Measurements from ENCODE around the gene ZNF385D. TPM values are rescaled to one million over a fixed set of nuclear protein-coding genes. Genes with fewer than 3 reads are reported as not detected.

The ZNF385D gene
- total RNA-seq, 4 donors from 2014 or later: 0.26 to 53.6 (median 19.2) TPM

GRCh38 chr3:21585216-21585740 lies 165.7 kb downstream of the ZNF385D start:
- H3K27ac ChIP-seq: no peak overlapping the region
- no peaks in the 10 kb centered on the region for H3K36me3 ChIP-seq
- H3K4me1 ChIP-seq: no peaks in the 10 kb centered on the region
- TF ChIP-seq POLR2A (IDR thresholded peaks at IDR 0.05) (no peak), CTCF (IDR thresholded peaks at IDR 0.05) (no peak)
- no peak for DNase-seq
- intact Hi-C loops (cut with DNase I; ENCODE audit: low total_unique reads): no loop called here
- no peaks in the 10 kb centered on the region for H3K9me3 ChIP-seq
- H3K4me3 ChIP-seq: no peak overlapping the region
- H3K27me3 ChIP-seq: no peaks in the 10 kb centered on the region

GRCh38 chr3:21573291-21573690 lies 177.7 kb downstream of the ZNF385D start:
- no peak overlapping the region for H3K27ac ChIP-seq
- no peaks in the 10 kb centered on the region for H3K9me3 ChIP-seq
- no peaks in the 10 kb centered on the region for H3K27me3 ChIP-seq
- H3K4me3 ChIP-seq: no peak overlapping the region
- TF ChIP-seq CTCF (IDR thresholded peaks at IDR 0.05) (no peak), POLR2A (IDR thresholded peaks at IDR 0.05) (no peak)
- no peak for DNase-seq
- no peaks in the 10 kb centered on the region for H3K36me3 ChIP-seq
- no peaks in the 10 kb centered on the region for H3K4me1 ChIP-seq
- intact Hi-C loops (cut with DNase I; ENCODE audit: low total_unique reads): no loop called here

- Histone ChIP-seq H3K27me3 (no peaks in the 10 kb centered on the region), H3K27ac (no peak overlapping the region), H3K4me1 (no peaks in the 10 kb centered on the region), H3K9me3 (no peaks in the 10 kb centered on the region), H3K36me3 (no peaks in the 10 kb centered on the region), H3K4me3 (no peak overlapping the region)
- no peak for DNase-seq
- no peak for TF ChIP-seq POLR2A (IDR thresholded peaks at IDR 0.05)
- no peak for TF ChIP-seq CTCF (IDR thresholded peaks at IDR 0.05)
- intact Hi-C loops (cut with DNase I; ENCODE audit: low total_unique reads): no loop called here
Measured at GRCh38 chr3:21564531-21564930, 186.5 kb downstream of the ZNF385D start.

- Histone ChIP-seq H3K27ac (no peak overlapping the region), H3K9me3 (no peaks in the 10 kb centered on the region), H3K36me3 (no peaks in the 10 kb centered on the region), H3K27me3 (no peaks in the 10 kb centered on the region), H3K4me1 (no peaks in the 10 kb centered on the region), H3K4me3 (no peak overlapping the region)
- intact Hi-C loops (cut with DNase I; ENCODE audit: low total_unique reads): no loop called here
- DNase-seq: no peak
- TF ChIP-seq POLR2A (IDR thresholded peaks at IDR 0.05) (no peak), CTCF (IDR thresholded peaks at IDR 0.05) (no peak)
Measured at GRCh38 chr3:21562243-21562642, 188.8 kb downstream of the ZNF385D start.

GRCh38 chr3:21561472-21561871 lies 189.5 kb downstream of the ZNF385D start:
- no peak overlapping the region for H3K27ac ChIP-seq
- no peaks in the 10 kb centered on the region for H3K9me3 ChIP-seq
- no peak overlapping the region for H3K4me3 ChIP-seq
- no peak for DNase-seq
- TF ChIP-seq POLR2A (IDR thresholded peaks at IDR 0.05): no peak
- TF ChIP-seq CTCF (IDR thresholded peaks at IDR 0.05): no peak
- H3K4me1 ChIP-seq: no peaks in the 10 kb centered on the region
- no peaks in the 10 kb centered on the region for H3K27me3 ChIP-seq
- no peaks in the 10 kb centered on the region for H3K36me3 ChIP-seq
- intact Hi-C loops (cut with DNase I; ENCODE audit: low total_unique reads): no loop called here

All from uterus (tissue), 4 donors.